ENCODE results near the gene CDKAL1.

Gene CDKAL1

DNA sequence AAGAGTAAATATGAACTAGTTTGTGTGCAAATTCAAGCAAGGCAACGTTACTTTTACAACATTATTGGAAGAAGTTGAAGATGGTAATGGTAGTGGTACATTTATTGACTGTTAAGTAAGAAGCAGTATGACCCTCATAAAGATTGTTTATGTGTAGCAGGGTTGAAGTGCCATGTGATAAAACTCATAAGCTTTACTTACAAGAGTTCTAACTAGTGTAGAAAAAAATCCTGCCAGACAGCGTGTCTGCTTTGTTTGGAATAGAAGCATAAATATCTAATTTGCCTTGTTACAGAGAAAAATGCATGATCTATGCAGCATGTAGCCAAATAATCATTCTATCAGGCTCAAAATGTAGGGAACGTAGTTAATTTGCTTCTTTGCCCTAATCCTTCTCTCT, 608.5 kb downstream of the CDKAL1 start:
- TF ChIP-seq, protein P1, sequence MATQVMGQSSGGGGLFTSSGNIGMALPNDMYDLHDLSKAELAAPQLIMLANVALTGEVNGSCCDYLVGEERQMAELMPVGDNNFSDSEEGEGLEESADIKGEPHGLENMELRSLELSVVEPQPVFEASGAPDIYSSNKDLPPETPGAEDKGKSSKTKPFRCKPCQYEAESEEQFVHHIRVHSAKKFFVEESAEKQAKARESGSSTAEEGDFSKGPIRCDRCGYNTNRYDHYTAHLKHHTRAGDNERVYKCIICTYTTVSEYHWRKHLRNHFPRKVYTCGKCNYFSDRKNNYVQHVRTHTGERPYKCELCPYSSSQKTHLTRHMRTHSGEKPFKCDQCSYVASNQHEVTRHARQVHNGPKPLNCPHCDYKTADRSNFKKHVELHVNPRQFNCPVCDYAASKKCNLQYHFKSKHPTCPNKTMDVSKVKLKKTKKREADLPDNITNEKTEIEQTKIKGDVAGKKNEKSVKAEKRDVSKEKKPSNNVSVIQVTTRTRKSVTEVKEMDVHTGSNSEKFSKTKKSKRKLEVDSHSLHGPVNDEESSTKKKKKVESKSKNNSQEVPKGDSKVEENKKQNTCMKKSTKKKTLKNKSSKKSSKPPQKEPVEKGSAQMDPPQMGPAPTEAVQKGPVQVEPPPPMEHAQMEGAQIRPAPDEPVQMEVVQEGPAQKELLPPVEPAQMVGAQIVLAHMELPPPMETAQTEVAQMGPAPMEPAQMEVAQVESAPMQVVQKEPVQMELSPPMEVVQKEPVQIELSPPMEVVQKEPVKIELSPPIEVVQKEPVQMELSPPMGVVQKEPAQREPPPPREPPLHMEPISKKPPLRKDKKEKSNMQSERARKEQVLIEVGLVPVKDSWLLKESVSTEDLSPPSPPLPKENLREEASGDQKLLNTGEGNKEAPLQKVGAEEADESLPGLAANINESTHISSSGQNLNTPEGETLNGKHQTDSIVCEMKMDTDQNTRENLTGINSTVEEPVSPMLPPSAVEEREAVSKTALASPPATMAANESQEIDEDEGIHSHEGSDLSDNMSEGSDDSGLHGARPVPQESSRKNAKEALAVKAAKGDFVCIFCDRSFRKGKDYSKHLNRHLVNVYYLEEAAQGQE (IDR thresholded peaks at IDR 0.05; ENCODE audit: insufficient read depth in 1 of 2, low read depth in 2 of 2, low read length in 2 of 2): no peak
- TF ChIP-seq POLR2AphosphoS5 (IDR thresholded peaks at IDR 0.05; ENCODE audit: low read depth, low read length) (no peak), FOXP2 (optimal IDR thresholded peaks at IDR 0.05; ENCODE audit: borderline replicate concordance, extremely low read depth, extremely low read length, insufficient read depth) (no peak), SIN3A (IDR thresholded peaks at IDR 0.05; ENCODE audit: borderline replicate concordance, insufficient read depth, low read length) (no peak), TAF1 (IDR thresholded peaks at IDR 0.05; ENCODE audit: borderline replicate concordance, insufficient read depth, low read length) (no peak)

DNA sequence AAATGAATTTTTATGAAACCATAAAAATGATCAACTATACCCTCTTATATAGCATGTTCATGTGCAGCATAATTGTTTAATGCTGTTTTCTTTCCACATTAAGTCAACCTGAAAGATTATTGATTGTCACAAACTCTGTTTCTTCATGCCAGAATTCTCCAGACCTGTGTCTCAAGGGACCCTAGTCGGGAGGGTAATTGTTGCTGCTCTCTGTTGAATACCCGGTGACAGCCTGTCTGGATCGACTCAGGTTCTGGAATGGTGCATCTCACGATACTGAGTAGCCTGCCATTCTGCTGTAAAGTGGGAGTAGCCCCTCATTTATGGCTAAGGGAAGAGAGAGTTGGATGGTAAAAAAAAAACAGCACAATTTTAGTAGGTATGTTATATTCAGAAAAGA, 609.4 kb downstream of the CDKAL1 start:
- TF ChIP-seq SIN3A (IDR thresholded peaks at IDR 0.05; ENCODE audit: borderline replicate concordance, insufficient read depth, low read length) (no peak), POLR2AphosphoS5 (IDR thresholded peaks at IDR 0.05; ENCODE audit: low read depth, low read length) (no peak), FOXP2 (optimal IDR thresholded peaks at IDR 0.05; ENCODE audit: borderline replicate concordance, extremely low read depth, extremely low read length, insufficient read depth) (no peak), TAF1 (IDR thresholded peaks at IDR 0.05; ENCODE audit: borderline replicate concordance, insufficient read depth, low read length) (no peak)
- TF ChIP-seq, protein P1 (IDR thresholded peaks at IDR 0.05; ENCODE audit: insufficient read depth in 1 of 2, low read depth in 2 of 2, low read length in 2 of 2): no peak

- no peak for TF ChIP-seq TAF1 (IDR thresholded peaks at IDR 0.05; ENCODE audit: borderline replicate concordance, insufficient read depth, low read length)
- no peak for TF ChIP-seq SIN3A (IDR thresholded peaks at IDR 0.05; ENCODE audit: borderline replicate concordance, insufficient read depth, low read length)
- no peak for TF ChIP-seq FOXP2 (optimal IDR thresholded peaks at IDR 0.05; ENCODE audit: borderline replicate concordance, extremely low read depth, extremely low read length, insufficient read depth)
- TF ChIP-seq, protein P1 (IDR thresholded peaks at IDR 0.05; ENCODE audit: insufficient read depth in 1 of 2, low read depth in 2 of 2, low read length in 2 of 2): no peak
- no peak for TF ChIP-seq POLR2AphosphoS5 (IDR thresholded peaks at IDR 0.05; ENCODE audit: low read depth, low read length)
These were observed 610.7 kb downstream of the CDKAL1 start for GRCh38 chr6:21144928-21145327.

- TF ChIP-seq FOXP2 (optimal IDR thresholded peaks at IDR 0.05; ENCODE audit: borderline replicate concordance, extremely low read depth, extremely low read length, insufficient read depth) (no peak), SIN3A (IDR thresholded peaks at IDR 0.05; ENCODE audit: borderline replicate concordance, insufficient read depth, low read length) (no peak), TAF1 (IDR thresholded peaks at IDR 0.05; ENCODE audit: borderline replicate concordance, insufficient read depth, low read length) (no peak; the same call in 1 of the 2 replicates), POLR2AphosphoS5 (IDR thresholded peaks at IDR 0.05; ENCODE audit: low read depth, low read length) (no peak)
- TF ChIP-seq, protein P1 (IDR thresholded peaks at IDR 0.05; ENCODE audit: insufficient read depth in 1 of 2, low read depth in 2 of 2, low read length in 2 of 2): no peak
These were observed 613.7 kb downstream of the CDKAL1 start for GRCh38 chr6:21147995-21148394.

DNA sequence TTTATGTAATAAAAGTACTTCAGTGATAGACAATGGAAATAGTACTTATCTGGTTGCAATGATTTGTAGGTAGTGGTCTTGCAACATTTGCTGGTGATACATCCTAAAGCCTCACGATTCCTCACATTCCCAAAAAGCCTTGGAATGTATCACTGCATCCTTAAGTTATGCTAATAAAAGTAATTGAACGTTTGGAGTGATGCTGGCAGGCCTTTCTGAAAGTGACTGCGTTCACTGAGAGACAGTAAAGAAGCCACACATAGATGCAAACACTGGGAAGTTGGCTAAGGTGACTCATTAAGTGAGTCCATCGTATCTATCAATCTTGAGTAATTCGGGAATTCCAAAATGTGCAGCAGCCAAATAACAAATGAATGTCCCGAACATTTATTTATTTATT, 615.2 kb downstream of the CDKAL1 start:
- TF ChIP-seq, protein P1 (IDR thresholded peaks at IDR 0.05; ENCODE audit: insufficient read depth in 1 of 2, low read depth in 2 of 2, low read length in 2 of 2): no peak
- no peak for TF ChIP-seq POLR2AphosphoS5 (IDR thresholded peaks at IDR 0.05; ENCODE audit: low read depth, low read length)
